Ishikawa (cell line): ENCODE results near the gene GPER1.

Source experiments
- EP300 ChIP-seq: IDR thresholded peaks from 2 replicates; pipeline ENCODE4 v1.6.1; 2012; ENCODE audit warnings: borderline replicate concordance
- YY1 ChIP-seq: IDR thresholded peaks from 2 replicates; pipeline ENCODE4 v1.6.1; 2012; ENCODE audit warnings: low read depth
- TF ChIP-seq, protein P1 (sequence below): IDR thresholded peaks from 2 replicates; pipeline ENCODE4 v1.6.1; 2012; ENCODE audit warnings: low read depth, mild to moderate bottlenecking

DNA sequence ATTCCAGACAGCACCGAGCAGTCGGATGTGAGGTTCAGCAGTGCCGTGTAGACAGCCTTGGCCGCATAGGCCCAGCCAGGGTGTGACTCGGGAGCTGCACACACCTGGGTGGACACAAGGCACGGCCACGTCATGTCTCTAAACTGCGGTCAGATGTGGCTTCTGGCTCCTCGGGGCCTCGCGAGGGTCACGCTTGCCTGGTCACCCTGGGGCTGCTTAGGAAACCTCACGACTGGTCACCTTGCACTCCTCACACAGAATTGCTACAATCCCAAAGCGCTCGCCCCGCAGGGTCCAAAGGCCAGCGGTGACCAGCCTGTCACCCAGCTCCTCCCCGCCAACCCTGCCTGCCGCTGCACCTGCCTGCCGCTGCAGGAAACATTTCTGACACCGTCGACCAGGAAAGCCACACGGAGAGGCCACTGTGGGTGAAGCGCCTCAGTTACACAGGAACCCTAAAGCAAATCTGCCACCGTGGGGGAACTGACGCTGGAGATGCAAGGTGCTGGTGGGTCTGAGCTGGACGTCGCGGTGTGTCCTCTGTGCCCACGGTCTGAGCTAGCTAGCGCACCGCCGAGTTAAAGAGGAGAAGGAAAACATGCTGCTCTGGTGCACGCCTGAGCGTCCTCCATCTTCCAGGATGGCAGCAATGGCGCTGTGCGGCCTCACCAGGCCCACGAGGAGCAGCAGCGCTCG lies 5.0 kb downstream of the GPER1 start:
- TF ChIP-seq EP300 (no peak), YY1 (no peak)
- TF ChIP-seq, protein P1, sequence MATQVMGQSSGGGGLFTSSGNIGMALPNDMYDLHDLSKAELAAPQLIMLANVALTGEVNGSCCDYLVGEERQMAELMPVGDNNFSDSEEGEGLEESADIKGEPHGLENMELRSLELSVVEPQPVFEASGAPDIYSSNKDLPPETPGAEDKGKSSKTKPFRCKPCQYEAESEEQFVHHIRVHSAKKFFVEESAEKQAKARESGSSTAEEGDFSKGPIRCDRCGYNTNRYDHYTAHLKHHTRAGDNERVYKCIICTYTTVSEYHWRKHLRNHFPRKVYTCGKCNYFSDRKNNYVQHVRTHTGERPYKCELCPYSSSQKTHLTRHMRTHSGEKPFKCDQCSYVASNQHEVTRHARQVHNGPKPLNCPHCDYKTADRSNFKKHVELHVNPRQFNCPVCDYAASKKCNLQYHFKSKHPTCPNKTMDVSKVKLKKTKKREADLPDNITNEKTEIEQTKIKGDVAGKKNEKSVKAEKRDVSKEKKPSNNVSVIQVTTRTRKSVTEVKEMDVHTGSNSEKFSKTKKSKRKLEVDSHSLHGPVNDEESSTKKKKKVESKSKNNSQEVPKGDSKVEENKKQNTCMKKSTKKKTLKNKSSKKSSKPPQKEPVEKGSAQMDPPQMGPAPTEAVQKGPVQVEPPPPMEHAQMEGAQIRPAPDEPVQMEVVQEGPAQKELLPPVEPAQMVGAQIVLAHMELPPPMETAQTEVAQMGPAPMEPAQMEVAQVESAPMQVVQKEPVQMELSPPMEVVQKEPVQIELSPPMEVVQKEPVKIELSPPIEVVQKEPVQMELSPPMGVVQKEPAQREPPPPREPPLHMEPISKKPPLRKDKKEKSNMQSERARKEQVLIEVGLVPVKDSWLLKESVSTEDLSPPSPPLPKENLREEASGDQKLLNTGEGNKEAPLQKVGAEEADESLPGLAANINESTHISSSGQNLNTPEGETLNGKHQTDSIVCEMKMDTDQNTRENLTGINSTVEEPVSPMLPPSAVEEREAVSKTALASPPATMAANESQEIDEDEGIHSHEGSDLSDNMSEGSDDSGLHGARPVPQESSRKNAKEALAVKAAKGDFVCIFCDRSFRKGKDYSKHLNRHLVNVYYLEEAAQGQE = no peak
